Measurements from ENCODE around the gene ZNHIT1.
"Not testable (repeated sequence)": the region's sequence is repeated elsewhere in the genome, so short reads cannot be mapped to it uniquely, and the experiment has no call there.

ZNHIT1 gene

DNA sequence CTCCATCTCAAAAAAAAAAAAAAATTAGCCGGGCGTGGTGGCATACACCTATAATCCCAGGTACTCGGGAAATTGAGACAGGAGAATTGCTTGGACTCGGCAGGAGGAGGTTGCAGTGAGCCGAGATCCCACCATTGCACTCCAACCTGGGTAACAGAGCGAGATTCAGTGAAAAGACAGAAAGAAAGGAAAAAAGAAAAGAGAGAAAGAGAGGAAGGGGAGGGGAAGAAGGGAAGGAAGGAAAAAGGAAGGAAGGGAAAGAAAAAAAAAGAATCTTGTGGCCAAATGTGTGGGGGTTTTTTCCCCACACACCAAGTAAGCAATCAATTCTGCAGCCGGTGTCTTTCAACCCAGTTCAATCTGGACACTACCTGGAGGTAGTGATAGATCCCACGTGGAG, 28.9 kb upstream of the ZNHIT1 start:
- no peak for DNase-seq

- no peak for DNase-seq
Observed at GRCh38 chr7:101195884-101196283, 22.1 kb upstream of the ZNHIT1 start.

- no peak for DNase-seq
Observed at GRCh38 chr7:101197991-101198390, 20.0 kb upstream of the ZNHIT1 start.

GRCh38 chr7:101198476-101198875, 19.5 kb upstream of the ZNHIT1 start:
- no peak for DNase-seq

- DNase-seq: not testable (repeated sequence)
Observed at GRCh38 chr7:101199522-101199921, 18.4 kb upstream of the ZNHIT1 start.

- no peak for DNase-seq
Observed at GRCh38 chr7:101200504-101200861, 17.5 kb upstream of the ZNHIT1 start.

DNA sequence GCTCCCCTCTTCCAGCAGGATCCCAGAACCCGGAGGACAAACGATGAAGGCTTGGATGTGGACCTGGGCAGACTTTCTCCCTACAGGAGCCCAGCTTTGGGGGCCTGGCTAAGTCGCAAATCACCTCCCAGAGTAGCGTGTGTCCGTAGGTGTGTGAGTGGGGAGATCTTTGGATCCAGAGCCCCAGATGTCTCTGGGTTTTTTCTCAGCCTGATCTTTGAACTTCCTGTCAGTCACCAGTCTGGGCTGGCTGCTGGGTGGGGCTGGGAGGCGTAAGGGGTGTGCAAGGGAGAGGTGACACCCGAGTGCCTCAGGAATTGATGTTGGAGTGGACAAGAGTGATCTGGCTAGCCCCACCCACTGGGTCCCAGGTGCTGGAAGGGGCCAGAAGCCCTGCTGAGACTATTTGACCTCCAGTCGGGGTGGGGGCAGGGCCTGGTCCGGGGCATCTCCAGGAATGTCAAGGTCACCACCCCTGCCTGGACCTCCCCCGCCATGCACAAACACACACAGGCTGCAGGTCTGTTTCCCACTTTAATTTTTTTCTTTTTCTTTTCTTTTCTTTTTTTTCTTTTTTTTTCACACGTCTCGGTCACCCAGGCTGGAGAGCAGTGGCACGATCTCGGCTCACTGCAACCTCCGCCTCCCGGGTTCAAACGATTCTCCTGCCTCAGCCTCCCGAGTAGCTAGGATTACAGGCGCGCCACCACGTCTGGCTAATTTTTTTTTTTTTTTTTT, 16.9 kb upstream of the ZNHIT1 start, which contains the start of gene MOGAT3:
MOGAT3 (minus strand) TSS at position 175 of the 738 bp plus-strand sequence. CDS start 182 bp downstream, outside the sequence.
- no peak for DNase-seq

- no peak for DNase-seq
Observed at GRCh38 chr7:101201695-101202602, 16.0 kb upstream of the ZNHIT1 start.

GRCh38 chr7:101202603-101202918, 15.4 kb upstream of the ZNHIT1 start:
- DNase-seq: no peak

GRCh38 chr7:101203740-101204738, 13.9 kb upstream of the ZNHIT1 start:
- not testable (repeated sequence) for DNase-seq

DNA sequence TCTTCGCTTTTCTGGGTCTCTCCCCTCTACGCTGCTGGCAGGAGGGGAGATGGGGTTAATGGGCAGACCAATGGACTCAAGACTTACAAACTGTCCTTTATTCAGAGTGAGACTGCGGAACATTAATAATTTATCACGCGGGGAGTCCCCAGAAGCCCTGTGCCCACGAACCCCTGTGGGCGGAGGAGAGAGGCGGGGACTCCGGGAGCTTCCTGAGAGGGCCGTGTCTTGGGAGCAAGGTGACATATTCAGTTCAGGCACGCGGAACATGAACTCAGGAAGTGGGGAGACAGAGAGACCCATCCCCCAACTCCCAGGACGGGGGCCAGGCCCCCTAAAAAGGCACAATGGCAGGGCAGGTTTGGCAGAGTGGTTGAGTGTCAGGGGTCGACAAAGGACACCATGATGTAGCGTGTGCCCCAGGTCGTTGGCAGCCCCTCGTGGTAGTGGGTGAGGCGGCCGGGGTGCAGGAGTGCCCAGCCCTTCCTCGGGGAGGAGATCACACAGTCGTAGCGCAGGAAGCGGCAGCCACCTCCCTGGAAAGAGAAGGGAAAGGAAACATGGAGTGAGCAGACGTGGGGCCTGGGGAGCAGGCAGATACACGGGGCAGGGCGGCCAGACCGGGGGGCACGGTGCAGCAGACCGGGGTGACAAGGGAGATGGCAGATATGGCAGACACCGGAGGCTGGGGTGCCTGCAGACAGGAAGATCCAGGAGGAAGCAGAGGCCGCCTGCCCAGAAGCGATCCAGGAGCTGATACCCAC, 11.9 kb upstream of the ZNHIT1 start:
- no peak for DNase-seq

DNA sequence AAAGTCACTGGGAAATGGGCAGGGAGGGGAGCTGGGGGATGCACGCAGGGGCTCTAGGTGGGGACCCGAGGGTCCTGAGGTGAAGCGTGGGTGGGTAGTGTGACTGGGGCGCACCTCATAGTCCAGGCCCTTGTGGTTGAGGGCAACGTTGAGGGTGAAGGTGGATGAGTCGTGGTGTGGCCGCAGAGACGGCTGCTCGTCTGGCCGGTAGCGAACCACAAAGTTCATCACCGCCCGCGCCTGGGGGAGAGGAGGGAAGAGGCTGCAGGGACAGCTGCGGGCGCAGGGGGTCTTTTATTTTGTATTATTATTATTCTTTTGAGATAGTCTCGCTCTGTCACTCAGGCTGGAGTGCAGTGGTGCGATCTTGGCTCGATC, 11.3 kb upstream of the ZNHIT1 start:
- no peak for DNase-seq

- DNase-seq: no peak
Observed at GRCh38 chr7:101207459-101207858, 10.5 kb upstream of the ZNHIT1 start.

- DNase-seq: no peak
Observed at GRCh38 chr7:101208794-101209193, 9.2 kb upstream of the ZNHIT1 start.

- no peak for DNase-seq
Observed at GRCh38 chr7:101210143-101210542, 7.8 kb upstream of the ZNHIT1 start.

GRCh38 chr7:101211501-101211900, 6.5 kb upstream of the ZNHIT1 start:
- no peak for DNase-seq

GRCh38 chr7:101212014-101212413, 6.0 kb upstream of the ZNHIT1 start:
- DNase-seq: no peak

DNA sequence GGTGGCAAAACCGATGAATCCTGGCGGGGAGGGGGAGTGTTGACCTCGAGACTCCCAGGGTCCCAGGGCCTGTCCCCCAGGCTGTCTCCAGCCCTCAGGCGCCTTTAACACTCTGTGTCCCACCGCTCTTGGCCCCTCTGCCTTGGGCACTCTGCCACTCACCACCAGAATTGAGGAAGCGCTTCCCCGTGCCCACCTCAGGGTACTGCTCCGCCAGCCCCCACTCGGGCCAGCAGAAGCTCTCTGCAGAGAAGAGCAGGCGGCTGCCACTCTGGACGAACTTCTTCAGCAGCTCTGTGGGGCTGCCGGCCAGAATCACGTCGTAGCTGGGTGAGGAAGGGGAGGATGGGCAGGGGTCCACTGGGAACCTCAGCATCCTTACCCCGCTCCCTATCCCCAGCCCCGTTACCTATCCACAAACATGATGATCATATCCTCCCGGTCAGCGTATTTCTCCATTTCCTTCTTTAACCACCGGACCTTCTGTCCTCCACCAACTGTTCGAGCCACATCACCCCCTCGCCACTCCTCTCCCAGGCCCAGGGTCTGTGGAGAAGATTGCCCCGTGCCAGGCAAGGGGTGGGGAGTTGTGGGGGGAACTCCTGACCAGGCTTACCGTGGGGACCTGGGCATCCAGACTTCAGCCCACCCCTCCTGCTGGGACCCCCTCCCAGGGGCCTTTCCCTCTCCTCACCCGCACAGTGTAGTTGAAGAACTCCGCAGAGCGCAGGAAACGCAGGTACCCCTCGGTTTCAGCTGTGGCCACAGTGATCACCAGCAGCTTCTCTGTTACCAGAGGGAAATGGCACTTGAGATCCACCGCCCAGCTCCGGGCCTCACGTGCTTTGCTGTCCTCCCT, 1.7 kb upstream of the ZNHIT1 start:
- DNase-seq: no peak

GRCh38 chr7:101216860-101217387, 1.0 kb upstream of the ZNHIT1 start:
- no peak for DNase-seq

DNA sequence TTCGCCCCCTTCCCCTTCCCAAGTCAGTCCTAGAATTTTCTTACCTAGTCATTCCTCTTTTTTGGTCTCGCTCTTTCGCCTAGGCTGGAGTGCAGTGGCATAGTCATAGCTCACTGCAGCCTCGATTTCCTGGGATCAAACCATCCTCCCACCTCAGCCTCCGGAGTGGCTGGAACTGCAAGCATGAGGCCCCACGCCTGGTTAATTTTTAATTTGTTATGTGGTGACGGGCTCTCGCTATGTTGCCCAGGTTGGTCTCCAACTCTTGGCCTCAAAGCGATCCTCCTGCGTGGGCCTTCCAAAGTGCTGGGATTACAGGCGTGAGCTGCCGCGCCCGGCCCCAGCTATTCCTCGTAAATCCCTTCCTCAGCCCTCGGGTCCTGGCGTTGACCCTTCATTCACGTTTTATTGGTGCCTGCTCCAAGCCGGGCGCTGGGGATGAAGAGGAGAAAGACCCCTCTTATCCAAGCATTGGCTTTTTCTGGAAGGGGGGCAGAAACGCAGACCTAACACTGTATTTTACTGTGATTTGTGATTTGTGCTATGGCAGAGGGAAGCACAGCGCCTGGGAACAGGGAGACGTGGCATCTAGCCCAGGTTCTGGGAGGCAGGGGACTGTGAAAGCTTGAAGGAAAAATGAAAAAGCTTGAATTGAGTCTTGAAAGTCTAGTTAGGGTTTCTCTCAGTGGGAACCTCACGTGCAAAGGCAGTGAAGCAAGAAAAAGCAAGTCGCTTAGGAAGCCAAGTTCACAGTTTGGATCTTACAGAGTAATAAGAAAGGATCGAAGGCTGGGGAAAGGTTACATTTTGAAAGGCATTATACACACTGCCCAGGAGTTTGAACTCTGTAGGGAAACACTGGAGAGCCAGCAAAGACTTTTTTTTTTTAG, 516 bp downstream of the ZNHIT1 start:
- DNase-seq: no peak
